ENCODE data around the gene SP140. TPM values are rescaled to one million over a fixed set of nuclear protein-coding genes. Genes with fewer than 3 reads are reported as not detected.
A peak's percentile ranks its signal among the peaks of the same experiment; 100 is the strongest.

The SP140 gene
- total RNA-seq, 1 donor from 2014 or later: 0.11 TPM

- Histone ChIP-seq H3K4me3 (no peak overlapping the region), H3K36me3 (no peaks in the 10 kb centered on the region), H3K9me3 (peaks cover 0 to 6% of the 10 kb centered on the region in 2 donors), H3K27ac (no peak overlapping the region), H3K27me3 (no peaks in the 10 kb centered on the region), H3K4me1 (no peaks in the 10 kb centered on the region)
- intact Hi-C loops (cut with DNase I): no loop called here
- no peak for TF ChIP-seq CTCF (IDR thresholded peaks at IDR 0.05)
- DNase-seq (ENCODE audit: low spot score in 2 of 2): no peak
These were observed 99.0 kb downstream of the SP140 start for GRCh38 chr2:230324503-230324902.

- DNase-seq (ENCODE audit: low spot score in 2 of 2): no peak
- H3K9me3 ChIP-seq: peaks cover 0 to 6% of the 10 kb centered on the region in 2 donors
These were observed 100.0 kb downstream of the SP140 start for GRCh38 chr2:230325316-230326243.

GRCh38 chr2:230326453-230327417, 101.2 kb downstream of the SP140 start, which contains the start of gene SP140L:
Gene SP140L, plus strand, starts transcription at chr2:230327193. Its CDS starts 77 bp downstream, at chr2:230327270.
- H3K27ac ChIP-seq: peak within 1 kb of the TSS; percentile 67 to 70
- peak within 1 kb of the TSS; percentile 48 to 67 for H3K4me3 ChIP-seq
- no peaks in the 10 kb centered on the region for H3K27me3 ChIP-seq
- intact Hi-C loops (cut with DNase I): no loop called here
- no peaks in the 10 kb centered on the region for H3K4me1 ChIP-seq
- no peak for TF ChIP-seq CTCF (IDR thresholded peaks at IDR 0.05)
- H3K9me3 ChIP-seq: peaks cover 0 to 6% of the 10 kb centered on the region in 2 donors
- peak in 1 of 2 donors; percentile 83 for DNase-seq (ENCODE audit: low spot score in 2 of 2)
- H3K36me3 ChIP-seq: peaks cover 0 to 2% of the 10 kb centered on the region in 2 donors

More at GRCh38 chr2:230325316-230326243, 100.0 kb downstream of the SP140 start:
- Histone ChIP-seq H3K27me3 (no peaks in the 10 kb centered on the region), H3K27ac (no peak overlapping the region), H3K4me3 (no peak overlapping the region), H3K36me3 (peaks cover 0 to 2% of the 10 kb centered on the region in 2 donors), H3K4me1 (no peaks in the 10 kb centered on the region)
- intact Hi-C loops (cut with DNase I): no loop called here
- no peak for TF ChIP-seq CTCF (IDR thresholded peaks at IDR 0.05)

GRCh38 chr2:230327418-230328154, 102.0 kb downstream of the SP140 start:
- Histone ChIP-seq H3K36me3 (peaks cover 0 to 2% of the 10 kb centered on the region in 2 donors), H3K4me1 (no peaks in the 10 kb centered on the region), H3K27ac (peak overlapping the region; percentile 67 to 70), H3K4me3 (peak overlapping the region; percentile 48 to 67), H3K9me3 (peaks cover 0 to 3% of the 10 kb centered on the region in 2 donors), H3K27me3 (no peaks in the 10 kb centered on the region)
- DNase-seq (ENCODE audit: low spot score in 2 of 2): no peak
- intact Hi-C loops (cut with DNase I): no loop called here
- no peak for TF ChIP-seq CTCF (IDR thresholded peaks at IDR 0.05)

DNA sequence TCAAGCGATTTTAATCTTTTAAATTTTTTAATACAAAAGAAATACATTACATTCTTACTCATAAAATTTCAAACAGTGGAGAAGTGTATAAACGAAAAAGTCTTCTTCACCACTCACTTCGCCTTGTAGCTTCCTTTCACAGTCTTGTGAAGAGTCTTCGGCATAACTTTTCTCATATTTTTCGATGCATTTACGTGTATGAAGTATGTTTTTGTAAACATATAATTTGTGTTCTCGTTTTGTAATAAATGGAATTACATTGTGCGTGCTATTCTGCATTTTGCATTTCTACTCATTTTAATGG, 102.6 kb downstream of the SP140 start:
- Histone ChIP-seq H3K27me3 (no peaks in the 10 kb centered on the region), H3K36me3 (peaks cover 0 to 2% of the 10 kb centered on the region in 2 donors), H3K4me3 (peak overlapping the region in 1 of 2 donors; percentile 67), H3K27ac (no peak overlapping the region), H3K9me3 (no peaks in the 10 kb centered on the region), H3K4me1 (no peaks in the 10 kb centered on the region)
- DNase-seq (ENCODE audit: low spot score in 2 of 2): no peak
- no peak for TF ChIP-seq CTCF (IDR thresholded peaks at IDR 0.05)
- intact Hi-C loops (cut with DNase I): no loop called here
